Left ventricle myocardium superior (tissue), 1 donor: Measurements from ENCODE around the gene PLK5. TPM values are rescaled to one million over a fixed set of nuclear protein-coding genes. Genes with fewer than 3 reads are reported as not detected.

ENCODE experiments used
- total RNA-seq: library from RNA; stranded (reverse); fragmentation: NEBNext Ultra II Directional; extraction: Animal tissue kit (Norgen Biotek cat#: 25700); gene quantifications from one replicate; pipeline ENCODE4 v1.2.1, GENCODE V29; 2021
- donor health status: DM: no; HTN: yes; CAD: no; lungs with severe emphysema.

The PLK5 gene
- total RNA-seq, 1 donor from 2014 or later = not detected

Other genes with a start within 250 kb of the PLK5 start
- gene FAM174C, start 248.5 kb upstream of the PLK5 start, total RNA-seq = 13.1 TPM
- gene EFNA2, start 238.2 kb upstream of the PLK5 start, total RNA-seq = not detected
- gene NDUFS7, start 140.2 kb upstream of the PLK5 start, total RNA-seq = 461 TPM
- gene GAMT, start 122.5 kb upstream of the PLK5 start, total RNA-seq = 92.5 TPM
- 96.7 TPM for gene DAZAP1, start 116.5 kb upstream of the PLK5 start, total RNA-seq
- gene RPS15, start 85.7 kb upstream of the PLK5 start, total RNA-seq = 625 TPM
- 0.17 TPM for gene APC2, start 74.0 kb upstream of the PLK5 start, total RNA-seq
- gene C19orf25, start 44.9 kb upstream of the PLK5 start, total RNA-seq = 16.2 TPM
- gene PCSK4, start 33.7 kb upstream of the PLK5 start, total RNA-seq = 2.8 TPM
- 0.72 TPM for gene REEP6, start 32.9 kb upstream of the PLK5 start, total RNA-seq
- gene ADAMTSL5, start 11.1 kb upstream of the PLK5 start, total RNA-seq = 20.5 TPM
- gene MEX3D, start 44.2 kb downstream of the PLK5 start, total RNA-seq = 8.0 TPM
- gene MBD3, start 68.8 kb downstream of the PLK5 start, total RNA-seq = 59.0 TPM
- gene UQCR11, start 81.4 kb downstream of the PLK5 start, total RNA-seq = 1,120 TPM
- 20.7 TPM for gene TCF3, start 128.5 kb downstream of the PLK5 start, total RNA-seq
- gene ONECUT3, start 229.4 kb downstream of the PLK5 start, total RNA-seq = not detected